Measurements from ENCODE around the gene KLHL3.

DNA sequence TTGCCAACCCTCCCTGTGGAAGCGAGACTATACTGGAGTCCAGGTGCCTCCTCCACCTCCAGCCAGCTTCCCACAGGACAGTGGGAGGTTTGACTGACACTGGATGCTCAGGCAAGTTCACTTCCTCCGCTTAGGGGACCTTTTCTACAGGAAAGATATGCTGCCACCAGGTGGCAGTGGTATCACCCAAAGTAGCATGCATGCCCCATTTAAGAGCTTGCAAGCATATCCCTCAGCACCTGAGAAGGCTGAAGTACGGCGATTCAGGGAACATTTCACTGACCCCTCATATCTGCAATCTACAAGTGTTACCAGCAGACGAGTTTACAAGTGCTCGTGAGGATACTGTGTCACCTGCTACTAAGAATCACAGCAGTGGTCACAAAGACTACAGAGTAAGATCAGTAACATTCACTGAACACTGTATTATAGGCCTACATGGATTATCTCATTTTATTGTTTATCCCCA is 75.5 kb downstream of the KLHL3 start:
- TF ChIP-seq, protein P1, sequence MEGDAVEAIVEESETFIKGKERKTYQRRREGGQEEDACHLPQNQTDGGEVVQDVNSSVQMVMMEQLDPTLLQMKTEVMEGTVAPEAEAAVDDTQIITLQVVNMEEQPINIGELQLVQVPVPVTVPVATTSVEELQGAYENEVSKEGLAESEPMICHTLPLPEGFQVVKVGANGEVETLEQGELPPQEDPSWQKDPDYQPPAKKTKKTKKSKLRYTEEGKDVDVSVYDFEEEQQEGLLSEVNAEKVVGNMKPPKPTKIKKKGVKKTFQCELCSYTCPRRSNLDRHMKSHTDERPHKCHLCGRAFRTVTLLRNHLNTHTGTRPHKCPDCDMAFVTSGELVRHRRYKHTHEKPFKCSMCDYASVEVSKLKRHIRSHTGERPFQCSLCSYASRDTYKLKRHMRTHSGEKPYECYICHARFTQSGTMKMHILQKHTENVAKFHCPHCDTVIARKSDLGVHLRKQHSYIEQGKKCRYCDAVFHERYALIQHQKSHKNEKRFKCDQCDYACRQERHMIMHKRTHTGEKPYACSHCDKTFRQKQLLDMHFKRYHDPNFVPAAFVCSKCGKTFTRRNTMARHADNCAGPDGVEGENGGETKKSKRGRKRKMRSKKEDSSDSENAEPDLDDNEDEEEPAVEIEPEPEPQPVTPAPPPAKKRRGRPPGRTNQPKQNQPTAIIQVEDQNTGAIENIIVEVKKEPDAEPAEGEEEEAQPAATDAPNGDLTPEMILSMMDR (IDR thresholded peaks at IDR 0.05) = no peak
- TF ChIP-seq POLR2A (IDR thresholded peaks at IDR 0.05) = no peak
